ENCODE data around the gene UBR3.
"Not testable (repeated sequence)": the region's sequence is repeated elsewhere in the genome, so short reads cannot be mapped to it uniquely, and the experiment has no call there.

Gene UBR3

GRCh38 chr2:170119326-170119725 is 292.1 kb downstream of the UBR3 start:
- DNase-seq, result not testable (repeated sequence)

- no peak for DNase-seq
Measured at GRCh38 chr2:170121689-170122088, 294.4 kb downstream of the UBR3 start.

GRCh38 chr2:170122883-170123547 is 295.8 kb downstream of the UBR3 start:
- DNase-seq, result no peak

- DNase-seq, result no peak
Measured at GRCh38 chr2:170123593-170123992, 296.3 kb downstream of the UBR3 start.

- DNase-seq, result not testable (repeated sequence)
Measured at GRCh38 chr2:170126138-170126728, 299.0 kb downstream of the UBR3 start.
